ENCODE data around the gene KCNA5.
A peak's percentile ranks its signal among the peaks of the same experiment; 100 is the strongest.

KCNA5 gene

DNA sequence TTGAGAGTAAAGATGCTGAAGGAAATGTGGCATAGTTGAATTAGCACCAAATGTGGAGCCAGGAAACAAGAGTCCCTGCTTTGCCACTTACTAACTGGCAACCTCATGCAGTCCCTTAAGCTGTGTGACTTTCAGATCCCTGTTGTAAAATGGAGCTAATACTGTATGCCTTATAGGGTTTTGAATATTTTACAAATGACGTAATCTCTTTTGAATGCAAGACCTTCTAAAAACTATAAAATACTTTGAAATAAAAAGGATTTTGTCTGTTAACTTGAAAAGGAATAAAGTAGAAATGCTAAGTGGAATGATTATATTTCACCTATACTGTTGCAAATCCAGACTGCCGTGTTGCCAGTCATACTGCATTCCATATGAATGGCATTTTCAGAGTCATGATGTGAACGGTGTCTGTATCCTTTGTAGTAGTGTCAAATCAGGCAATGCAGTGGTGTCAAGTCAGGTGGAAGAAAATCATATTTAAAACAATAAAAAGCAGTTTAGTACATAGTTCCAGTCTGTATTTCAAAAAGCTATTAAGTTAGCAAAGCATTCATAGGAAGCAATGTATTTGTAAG is 21.3 kb downstream of the KCNA5 start:
- no peak for DNase-seq

DNA sequence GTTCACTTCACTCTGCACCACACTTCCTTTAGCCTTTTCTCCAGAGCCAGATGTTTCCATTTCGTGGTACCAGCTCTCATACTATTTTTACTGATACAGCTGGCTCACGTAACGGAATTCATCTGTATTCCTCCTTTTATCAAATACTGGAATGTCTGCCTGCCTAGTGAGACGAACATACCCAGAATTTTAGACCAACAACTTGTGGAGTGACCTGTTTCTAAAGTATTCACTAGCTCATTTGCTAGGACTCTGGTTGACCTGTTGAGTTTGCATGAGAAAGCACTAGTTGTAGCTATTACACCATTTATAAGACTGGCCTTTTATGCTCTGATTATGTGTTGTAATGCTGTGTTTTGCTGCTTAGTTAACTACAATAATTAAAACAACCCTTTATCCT is 22.6 kb downstream of the KCNA5 start:
- DNase-seq = no peak

DNA sequence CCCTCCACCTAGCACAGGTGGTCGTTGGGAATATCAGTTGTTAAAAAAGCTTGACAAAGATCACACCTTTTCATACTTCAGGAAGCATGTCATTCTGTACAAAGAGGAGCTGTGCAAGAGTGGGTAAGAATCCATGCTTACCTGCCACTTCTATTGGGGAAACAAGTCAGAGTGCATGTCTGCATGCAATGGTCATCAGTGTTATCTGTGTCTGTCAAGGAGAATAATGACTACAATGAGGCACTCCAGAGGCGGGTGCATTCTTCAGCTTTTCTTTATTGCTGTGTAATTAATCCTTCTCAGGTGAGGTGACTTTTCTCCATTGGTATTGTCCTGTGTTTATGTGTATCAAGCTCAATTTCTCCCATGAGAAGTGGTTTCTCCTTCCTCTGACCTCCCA is 24.4 kb downstream of the KCNA5 start:
- no peak for DNase-seq

DNA sequence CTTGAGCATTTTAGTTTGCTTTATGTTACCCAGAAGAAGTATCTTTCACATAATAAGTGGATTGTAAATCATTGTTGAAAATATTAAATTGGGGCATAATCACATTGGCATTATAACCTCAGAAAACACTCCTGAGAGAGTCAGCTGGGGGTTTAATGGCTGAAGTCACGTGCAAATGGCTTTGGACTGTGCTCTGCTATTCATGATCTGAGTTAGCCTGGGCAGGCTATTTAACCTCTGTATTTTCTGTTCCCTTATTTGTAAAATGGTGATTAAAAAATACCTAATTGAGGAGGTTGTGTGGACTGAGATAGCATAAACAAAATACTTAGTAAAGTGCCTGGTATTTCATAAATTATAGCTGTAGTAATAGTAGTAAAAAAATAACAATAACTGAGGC is 24.9 kb downstream of the KCNA5 start:
- DNase-seq = no peak

DNA sequence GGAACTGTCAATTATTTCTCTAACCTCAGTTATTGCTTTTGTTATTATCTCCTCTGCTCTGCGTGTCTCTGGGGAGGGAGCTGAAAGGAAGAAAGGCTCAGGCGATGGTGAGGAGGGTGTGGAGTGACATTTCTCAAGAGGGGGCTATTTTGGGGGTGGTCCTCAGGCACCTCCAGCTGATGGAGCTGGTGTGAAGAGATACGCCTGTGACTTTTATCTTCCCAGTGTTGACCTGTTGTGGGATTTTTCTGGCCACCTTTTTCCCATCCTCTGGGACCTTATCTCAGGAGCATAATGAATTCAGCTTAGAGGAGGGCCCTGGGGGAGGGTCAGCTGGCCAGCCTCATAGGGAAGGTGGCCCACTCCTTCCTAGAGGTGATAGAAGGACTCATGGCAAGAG is 26.4 kb downstream of the KCNA5 start:
- no peak for DNase-seq

DNA sequence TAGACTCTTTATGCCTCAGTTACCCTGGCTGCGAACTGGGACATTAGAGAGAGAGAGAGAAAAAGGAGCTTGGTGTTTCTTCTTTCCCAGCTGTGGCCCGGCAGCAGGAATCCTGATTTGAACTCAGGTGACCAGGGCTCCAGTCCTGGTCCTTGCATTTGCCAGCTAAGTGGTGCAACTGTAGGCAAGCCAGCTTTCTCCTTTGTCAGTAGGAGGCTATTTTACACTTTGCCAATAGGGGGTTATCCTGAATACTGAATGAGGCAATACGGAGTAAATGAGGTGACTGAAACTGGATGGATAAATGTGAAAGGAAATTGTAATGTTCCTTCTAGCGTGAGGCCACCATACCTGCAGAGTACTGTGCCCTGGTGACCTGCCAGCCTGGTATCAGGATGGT is 27.8 kb downstream of the KCNA5 start:
- DNase-seq = no peak

DNA sequence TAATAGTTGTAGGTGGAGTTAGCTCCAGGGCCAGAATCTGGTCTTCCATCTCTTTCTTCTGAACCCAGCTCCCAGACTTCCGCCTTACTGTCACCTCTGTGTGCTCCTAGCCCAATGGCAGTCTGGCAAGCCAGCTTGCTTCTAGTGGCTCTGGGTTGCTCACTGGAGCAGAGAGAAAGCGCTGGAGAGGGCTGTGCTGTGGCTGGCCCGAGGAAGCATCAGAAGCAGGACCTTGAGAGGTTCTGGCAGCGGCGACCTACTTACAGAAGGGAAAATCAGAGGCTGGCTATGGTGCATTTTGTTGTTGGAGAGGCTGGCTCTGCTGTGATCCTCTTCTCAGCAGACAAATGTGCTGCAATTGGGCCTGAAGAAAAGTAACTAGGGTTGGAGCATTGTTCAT is 28.6 kb downstream of the KCNA5 start:
- no peak for DNase-seq

DNA sequence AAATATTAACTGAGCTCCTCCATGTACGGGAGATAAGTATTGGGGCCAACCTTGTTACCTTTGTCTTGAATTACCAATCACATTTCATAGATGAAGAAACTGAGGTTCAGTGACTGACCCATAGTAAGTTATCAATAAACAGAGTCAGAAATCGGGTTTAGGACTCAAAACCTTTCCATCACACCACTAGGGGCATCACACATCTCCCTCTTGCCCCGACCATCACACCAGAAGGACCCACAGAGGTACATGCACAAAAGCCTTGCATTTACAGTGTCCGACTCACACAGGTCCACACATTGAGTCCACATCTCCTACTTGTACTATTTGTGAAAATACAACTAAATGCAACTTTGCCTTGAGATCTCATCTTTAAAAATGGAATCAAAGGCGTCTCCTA is 29.4 kb downstream of the KCNA5 start:
- peak; percentile 4 for DNase-seq

DNA sequence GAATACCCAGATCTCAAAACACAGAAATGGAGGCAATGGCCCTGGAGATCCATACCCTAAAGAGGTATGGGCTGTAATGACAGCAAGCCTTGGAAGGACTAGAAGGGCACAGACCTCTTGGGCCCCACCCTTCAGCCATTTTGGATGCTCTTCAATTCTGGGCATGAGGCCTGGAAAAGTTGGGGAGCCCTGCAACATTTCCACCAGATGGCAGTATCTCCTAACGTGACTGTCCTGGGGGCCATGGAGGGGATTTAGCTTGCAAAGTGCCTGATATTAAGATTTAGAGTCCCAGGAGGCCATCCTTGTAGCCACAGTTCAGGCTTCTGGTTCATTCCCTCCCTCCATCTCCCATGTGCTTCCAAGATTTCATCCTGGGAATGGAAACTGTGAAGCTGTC is 30.2 kb downstream of the KCNA5 start:
- peak; percentile 48 for DNase-seq

DNA sequence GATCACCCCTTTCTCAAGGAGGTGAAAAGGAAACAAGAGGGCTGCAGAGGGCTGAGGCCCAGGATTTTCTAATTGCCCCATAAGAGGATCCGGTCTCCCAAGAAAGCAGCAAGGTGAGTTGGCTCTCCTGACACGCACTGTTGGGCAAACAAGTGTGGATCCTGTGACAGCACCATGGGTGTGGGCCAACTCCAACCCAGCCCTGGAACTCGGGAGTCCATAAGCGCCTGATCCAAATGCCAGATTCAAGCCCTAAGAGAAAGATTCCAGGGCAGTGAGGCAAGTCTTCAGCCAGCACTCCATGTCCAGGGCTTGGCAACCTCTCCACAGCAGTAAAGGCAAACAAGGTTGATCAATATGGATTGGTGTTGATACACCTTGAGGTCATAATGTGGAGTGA is 33.1 kb downstream of the KCNA5 start:
- DNase-seq = no peak

DNA sequence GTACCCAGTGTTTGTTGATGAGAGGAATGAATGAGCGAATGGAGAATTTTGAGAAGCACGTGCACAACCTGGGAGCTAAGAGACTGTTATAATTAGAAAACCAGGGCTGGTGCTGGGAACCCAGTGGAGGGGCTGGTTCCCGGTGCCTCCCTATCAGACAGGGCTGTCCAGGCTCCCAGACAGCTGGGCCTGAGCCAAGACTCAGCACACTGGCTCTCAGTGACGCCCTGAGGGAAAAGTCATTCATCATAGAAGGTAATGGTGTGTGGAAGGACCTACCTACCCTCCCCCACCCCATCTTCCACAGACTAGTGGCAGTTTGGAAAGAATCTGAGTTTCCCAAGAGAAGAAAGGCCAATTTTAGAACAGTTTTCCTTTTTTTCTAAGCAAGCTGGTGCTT is 34.7 kb downstream of the KCNA5 start:
- DNase-seq = no peak

DNA sequence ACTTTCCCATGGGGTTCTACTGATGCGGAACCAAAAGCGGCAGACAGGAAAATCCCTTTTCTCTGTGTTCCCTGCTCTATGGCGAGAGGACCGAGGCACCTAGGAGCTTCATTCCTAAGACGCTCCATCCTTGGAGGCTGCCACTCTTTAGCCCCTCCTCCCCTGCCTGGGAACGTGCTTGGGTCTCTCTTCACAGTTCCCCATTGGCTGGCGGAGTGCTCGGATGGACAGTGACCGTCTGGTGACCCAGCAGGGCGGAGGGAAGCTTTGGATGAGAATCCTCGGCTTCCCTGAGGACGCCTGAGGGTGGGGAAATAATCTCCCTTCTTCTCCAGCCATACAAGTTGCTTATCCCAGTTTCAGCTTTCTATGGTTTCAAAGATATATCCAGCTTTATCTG is 37.3 kb downstream of the KCNA5 start:
- DNase-seq = no peak

DNA sequence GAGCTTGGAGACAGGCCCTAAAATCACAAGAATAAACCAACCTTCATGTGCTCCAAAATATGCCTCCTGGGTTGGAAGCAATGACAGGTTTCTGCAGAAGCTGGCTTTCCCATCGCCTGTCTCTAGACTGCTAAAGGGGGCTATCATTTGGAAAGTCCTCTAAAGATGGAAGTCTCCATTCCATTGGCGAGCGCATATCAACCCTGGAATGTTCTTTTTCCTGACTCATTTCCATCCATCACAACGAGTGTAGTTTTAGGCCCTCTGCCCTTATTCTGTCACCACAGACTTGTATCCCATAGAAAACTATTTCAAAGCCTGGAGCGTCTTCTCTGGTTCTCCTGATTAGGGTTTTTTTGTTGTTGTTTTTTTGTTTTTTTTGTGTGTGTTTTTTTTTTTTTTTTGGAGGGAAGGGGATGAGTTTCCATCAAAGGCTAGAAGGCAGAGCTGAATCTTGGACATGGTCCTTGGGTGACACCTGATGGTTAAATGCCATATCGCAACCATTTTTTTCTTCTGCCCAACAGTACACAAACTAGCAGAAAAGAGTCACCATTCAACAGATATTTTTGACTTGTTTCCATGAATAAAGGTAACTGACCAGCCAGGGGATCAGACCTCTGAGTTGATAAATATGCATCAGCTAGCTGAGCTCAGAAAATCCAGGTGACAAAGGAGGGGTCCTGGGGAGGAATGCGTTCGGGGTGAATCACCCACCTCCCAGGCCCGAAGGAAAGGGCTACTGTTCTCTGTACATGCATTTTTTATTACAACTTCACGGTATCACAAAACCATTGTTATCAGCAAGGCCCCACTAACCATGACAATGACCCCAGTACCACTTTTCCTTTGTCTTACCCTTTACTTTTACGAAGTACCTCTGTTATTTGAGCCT is 40.5 kb downstream of the KCNA5 start:
- DNase-seq = peak; percentile 63

DNA sequence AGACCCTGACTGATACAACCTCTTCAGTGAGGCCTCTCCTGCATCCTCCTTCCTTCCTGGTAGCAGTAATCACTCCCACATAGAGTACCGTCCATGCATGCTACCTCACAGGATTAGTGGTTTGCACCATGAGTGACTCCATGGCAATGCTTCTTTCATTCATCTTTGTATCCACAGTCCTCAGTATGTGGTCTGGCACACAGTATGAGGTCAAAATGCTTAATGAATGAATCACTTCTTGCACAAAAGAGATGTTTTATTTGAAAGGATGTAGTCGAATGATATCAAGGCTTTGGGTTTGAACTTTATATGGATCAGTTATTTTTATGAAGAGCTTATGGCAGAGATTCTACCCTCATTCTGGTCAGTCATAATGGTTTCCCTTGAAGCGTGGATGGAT is 42.2 kb downstream of the KCNA5 start:
- DNase-seq = no peak

DNA sequence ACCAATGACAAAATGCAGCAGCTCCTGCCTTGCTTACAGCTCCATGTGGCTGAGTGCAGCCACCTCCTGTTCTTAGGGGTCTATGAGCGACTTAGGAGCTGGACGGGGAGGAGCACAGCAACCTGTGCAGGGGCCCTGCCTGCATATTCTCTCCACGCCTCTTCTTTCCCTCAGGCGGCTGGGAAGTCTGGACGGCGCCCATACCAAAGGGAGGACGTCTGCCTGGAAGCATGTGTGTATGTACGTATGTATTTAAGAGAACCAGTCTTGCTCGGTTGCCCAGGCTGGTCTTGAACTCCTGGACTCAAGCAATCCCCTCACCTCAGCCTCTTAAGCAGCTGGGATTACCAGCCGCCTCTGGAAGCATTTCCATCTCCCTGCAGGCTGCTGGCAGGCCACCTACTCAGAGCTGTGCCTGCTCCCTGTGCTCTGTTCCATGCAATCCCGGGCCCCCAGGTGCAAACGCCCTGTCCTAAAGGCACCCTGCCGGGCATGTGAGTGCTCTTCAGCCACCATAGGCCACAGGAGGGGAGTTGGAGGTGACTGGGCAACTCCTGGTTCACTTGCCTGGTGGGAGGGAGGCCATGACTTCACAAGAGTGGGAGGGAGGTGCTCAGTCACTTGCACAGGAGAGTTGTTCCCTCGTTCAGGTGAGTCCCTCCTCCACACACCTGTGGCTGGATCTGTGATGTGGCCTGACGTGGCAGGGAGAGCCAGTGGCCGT is 44.3 kb downstream of the KCNA5 start:
- DNase-seq = no peak

DNA sequence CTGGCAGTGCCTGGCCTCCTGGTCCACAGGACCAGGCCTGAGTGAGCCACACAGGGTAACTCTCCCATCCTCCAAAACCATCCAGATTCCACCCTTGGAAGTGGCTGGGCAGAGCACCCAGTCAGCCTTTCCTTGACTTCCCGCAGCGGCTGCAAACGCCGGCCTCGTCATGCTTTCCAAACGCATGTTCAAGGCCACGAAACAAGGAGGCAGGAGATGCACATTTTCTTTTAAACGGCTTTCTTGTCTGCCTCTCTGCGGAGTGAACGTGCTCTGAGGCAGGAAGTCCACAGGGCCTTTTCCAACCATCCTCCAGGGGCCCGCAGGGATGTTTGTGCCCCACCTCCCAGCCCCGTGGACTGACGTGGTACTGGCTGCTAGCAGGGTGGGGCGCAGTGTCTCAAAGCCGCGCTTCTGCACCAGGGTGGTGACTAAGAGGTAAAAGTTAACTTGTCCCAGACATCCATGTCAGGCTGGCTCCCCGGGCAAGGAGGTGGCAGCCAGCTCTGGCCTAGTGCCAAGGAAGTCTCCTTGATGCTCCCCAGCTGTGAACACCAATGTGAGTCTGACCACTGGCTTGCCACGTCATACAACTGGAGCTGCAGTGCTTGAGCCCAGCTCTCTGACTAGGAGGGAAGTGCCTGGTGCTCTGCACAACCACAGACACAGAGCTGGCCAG is 45.0 kb downstream of the KCNA5 start:
- DNase-seq = peak; percentile 2

DNA sequence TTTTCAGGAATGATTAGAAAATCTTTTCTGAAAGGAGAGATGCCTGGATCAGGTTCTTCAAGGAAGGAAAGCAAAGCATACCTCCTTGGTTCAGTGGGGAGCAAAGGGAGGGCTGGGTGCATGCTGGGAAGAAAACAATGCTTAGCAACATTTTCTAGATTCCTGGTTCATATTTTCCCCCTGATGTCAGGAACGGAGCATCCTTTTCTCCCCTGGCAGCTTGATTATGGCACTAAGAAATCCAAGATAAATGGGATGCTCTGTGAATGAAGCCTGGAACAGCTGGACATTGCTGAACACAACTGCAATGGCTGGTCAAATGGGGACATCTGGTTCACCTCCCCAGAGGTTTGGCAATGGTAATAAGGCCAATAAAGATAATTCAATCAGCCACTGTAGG is 50.9 kb downstream of the KCNA5 start:
- DNase-seq = no peak

DNA sequence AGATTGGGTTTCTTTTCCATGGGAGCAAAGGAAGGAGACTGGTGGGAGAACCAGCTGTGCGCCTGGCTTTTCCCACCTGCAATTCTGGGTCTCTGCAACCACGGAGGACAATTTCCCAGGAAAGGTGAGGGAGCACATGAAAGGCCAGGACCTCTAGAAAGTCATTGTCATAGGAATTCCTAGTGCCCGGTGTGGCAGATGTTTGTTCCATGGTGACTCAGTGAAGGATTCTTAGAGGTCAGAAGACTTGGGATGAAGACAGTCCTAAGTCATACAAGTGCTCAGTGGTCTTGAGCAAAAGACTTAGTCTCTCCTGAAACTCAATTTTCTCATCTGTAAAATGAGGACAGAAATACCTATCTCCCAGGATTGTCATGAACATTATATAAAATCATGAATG is 51.3 kb downstream of the KCNA5 start:
- DNase-seq = no peak

Measured in hematopoietic multipotent progenitor cell treated with erythropoietin and hydrocortisone succinate and interleukin-3 and kit ligand, for 4 days (in vitro differentiated cells).